ENCODE data around the gene SETD4.

GRCh38 chr21:36021251-36021837 lies 39.0 kb downstream of the SETD4 start:
- TF ChIP-seq CTCF (IDR thresholded peaks at IDR 0.05) (no peak), POLR2A (IDR thresholded peaks at IDR 0.05) (no peak), EP300 (IDR thresholded peaks at IDR 0.05) (no peak)

Measured in tibial nerve (tissue), 4 donors.